ENCODE results near the gene KLF13.

KLF13 gene

DNA sequence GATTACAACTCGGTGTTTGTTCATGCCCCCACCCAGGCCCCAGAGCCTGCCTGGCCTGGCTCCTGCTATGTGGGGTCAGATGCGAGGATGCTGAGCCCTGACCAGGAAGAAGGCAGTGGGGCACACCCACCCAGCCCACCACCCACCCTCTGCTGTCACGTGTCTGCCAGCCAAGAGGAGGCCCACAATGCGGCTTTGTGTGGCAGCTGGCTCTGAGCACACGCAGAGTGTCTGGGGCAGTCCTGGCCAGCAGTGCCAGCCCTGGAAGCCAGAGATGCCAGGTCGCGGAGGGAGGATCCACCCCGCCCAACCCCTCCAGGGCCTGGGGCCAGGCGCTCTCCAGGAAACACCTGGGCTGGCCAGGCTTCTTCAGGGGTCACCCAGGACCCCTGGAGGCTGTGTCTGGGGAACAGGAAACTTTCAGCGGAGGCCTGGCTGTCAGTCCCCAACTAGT is 26.4 kb upstream of the KLF13 start:
- no peak for DNase-seq (ENCODE audit: low read depth in 2 of 2)

DNA sequence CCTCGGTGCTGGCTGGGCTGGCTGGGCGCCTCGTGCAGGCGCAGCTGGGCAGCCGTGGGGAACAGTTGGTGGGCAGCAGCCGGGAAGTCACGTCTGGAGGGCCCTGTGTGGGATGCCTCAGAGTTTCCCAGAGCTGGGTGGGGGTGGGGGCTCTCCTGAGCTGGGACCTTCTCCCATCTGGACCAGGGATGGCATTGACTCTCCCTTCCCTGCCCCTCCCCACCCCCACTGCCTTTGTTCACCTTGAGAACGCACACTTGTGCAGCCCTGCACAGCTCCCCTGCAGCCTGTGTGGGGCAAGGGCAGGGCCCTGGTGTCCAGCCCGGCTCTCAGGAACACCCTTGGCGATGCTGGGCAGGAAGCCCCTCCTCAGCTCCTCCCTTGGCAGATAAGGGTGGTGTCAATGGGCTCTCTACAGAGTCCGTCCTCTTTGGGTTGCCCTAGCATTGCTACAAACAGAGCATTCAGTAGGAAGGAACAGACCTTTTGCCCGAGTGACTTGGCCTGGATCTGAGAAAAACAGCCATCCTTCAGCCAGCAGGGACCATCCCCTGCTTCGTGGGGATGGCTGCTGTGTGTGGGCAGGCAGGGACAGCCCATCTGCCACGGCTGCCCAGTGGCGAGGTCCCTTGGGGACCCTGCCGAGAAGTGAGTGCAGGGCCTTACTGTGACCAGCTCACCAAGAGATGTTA is 25.5 kb upstream of the KLF13 start:
- DNase-seq (ENCODE audit: low read depth in 2 of 2): no peak

GRCh38 chr15:31301673-31301990 is 25.0 kb upstream of the KLF13 start:
- DNase-seq (ENCODE audit: low read depth in 2 of 2): no peak

GRCh38 chr15:31302029-31302657 is 24.5 kb upstream of the KLF13 start:
- DNase-seq (ENCODE audit: low read depth in 2 of 2): no peak

- DNase-seq (ENCODE audit: low read depth in 2 of 2): no peak
Observed at GRCh38 chr15:31302778-31303725, 23.6 kb upstream of the KLF13 start.

DNA sequence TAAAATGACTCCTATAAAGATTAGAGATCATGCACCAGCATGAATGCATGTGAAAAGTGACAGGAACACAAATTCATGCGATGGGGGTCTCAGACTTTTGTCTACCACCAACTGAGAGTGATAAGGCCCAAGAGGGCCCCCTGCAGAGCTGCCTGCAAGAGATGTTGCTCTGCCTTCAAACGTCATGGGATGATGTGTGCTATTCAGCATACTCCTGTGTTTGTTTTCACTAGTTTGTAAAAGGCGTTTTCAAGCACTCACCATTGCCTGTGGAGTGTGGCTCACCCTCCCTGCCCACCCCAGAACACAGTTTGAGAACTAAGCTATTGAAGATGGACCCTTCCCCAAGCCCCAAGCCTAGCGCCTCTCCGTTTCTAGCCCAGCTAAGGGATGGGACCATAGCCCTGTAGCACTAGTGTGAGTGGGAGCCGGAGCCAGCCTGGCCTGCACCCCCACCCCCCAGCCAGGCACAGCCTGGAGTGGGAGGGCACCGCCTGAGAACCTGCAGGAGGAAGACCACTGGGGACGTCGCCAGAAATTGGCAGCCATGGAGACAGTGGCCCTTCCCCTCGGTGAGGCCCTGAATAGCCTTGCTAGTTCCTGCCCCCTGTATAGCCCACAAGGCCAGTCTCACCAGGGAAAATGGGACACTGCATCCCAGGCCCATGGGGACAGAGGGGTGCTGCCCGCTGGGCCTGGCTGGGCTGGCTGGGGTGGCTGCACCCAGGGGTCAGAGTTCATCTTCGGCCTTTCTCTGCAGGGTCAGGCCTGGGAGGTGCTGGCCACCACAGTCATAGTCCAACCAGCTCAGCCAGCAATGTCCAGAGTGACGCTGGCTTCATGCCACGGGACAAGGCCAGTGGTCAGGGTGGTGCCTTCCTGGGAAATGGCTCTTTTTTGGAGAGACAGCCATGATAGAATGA is 22.6 kb upstream of the KLF13 start:
- no peak for DNase-seq (ENCODE audit: low read depth in 2 of 2)

GRCh38 chr15:31304751-31305365 is 21.8 kb upstream of the KLF13 start:
- DNase-seq (ENCODE audit: low read depth in 2 of 2): no peak

GRCh38 chr15:31305375-31305774 is 21.3 kb upstream of the KLF13 start:
- DNase-seq (ENCODE audit: low read depth in 2 of 2): no peak

GRCh38 chr15:31305796-31306425 is 20.7 kb upstream of the KLF13 start:
- DNase-seq (ENCODE audit: low read depth in 2 of 2): no peak

DNA sequence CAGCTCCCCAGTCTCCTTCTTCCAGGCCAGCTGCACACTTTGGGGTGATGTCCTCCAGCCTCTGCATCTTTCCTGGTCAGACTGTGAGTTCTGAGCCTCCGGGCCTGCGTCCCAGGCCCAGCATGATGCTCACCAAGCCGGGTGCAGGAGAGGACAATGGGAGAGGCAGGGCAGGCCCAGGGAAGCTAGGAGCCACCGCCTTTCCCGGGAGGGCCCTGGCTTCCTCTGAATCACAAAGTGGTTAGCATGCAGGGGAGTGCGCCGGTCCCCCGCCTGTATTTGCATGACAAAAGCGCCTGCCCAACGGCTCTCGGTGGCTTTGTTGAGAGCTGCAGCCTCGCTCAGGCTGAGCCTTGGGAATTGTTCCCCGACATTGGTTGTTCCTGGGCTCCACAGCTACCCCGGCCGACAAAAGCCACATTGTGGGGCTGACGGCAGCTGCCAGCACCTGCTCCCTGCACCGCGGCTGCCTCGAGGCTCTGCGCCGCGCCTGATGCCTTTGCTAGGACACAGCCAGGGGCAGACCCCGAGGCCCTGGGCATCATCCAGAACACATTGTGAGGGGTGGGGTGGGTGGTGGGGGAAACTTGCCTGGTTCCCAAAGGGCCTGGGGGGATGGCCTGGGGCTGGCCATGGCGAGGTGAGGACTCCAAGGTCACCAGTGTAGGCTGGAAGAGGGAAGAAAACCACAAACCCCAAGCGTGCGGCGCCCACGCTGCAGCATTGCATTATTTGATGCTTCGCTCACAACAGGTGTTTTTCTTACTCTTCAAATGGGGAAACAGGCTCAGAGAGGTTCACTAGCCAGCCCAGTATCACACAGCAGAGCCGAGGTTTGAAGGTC is 20.0 kb upstream of the KLF13 start:
- DNase-seq (ENCODE audit: low read depth in 2 of 2): no peak

GRCh38 chr15:31307270-31308184 is 19.1 kb upstream of the KLF13 start:
- DNase-seq (ENCODE audit: low read depth in 2 of 2): no peak

DNA sequence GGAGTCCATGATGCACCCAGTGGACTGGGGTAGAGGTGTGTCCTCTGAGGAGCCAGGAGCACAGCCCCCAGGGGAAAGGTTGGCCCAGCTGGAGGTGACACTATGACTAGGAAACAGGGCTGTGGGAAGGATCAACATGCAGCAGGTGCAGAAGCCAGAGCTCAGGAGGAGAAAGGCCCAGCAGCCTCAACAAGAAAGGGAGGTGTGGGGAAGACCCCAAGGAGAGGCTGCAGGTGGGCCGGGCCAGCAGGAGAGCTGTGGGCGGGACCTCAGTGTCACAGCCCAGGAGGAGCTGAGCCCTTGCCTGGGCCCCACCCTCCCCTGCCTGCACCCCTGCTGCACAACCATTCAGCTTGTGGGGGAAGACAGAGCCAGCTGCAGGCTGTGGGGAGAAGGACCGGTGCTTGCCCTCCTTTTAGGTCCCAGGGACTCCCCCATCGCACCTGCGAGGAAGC is 18.4 kb upstream of the KLF13 start:
- DNase-seq (ENCODE audit: low read depth in 2 of 2): no peak

DNA sequence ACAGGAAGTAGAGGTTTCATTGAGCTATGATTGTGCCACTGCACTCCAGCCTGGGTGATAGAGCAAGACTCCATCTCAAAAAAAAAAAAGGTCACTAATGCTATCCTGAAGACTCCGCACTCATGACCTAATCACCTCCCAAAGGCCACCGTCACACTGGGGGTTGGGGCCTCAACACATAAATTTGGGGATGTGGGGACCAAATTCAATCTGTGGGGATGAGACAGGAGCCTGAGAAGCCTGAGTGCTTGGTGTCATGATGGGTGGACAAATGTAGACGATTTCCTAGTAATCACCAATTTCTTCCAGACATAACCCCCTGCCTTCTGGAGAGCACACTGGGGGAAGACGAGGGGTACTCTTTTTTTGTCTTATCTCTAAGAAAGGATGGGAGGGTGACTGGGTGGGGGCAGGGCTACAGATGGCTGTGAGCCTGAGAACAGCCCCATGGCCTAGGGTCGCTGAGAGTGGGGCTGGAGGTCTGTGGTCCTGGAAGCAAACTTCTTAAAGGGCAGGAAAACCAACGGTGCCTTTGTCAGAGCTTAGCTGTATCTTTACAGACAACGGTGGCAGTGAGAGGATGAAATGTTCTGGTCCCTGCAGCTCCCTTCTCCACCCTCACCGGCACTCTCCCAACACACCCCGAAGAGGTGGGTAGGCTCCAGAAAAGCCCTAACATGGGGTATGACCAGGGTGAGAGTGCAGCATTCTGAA is 16.6 kb upstream of the KLF13 start:
- DNase-seq (ENCODE audit: low read depth in 2 of 2): no peak

GRCh38 chr15:31311735-31312619 is 14.7 kb upstream of the KLF13 start:
- DNase-seq (ENCODE audit: low read depth in 2 of 2): no peak

GRCh38 chr15:31313223-31313622 is 13.4 kb upstream of the KLF13 start:
- no peak for DNase-seq (ENCODE audit: low read depth in 2 of 2)

- DNase-seq (ENCODE audit: low read depth in 2 of 2): no peak
Observed at GRCh38 chr15:31314380-31314779, 12.3 kb upstream of the KLF13 start.

Data from stimulated activated CD8-positive, alpha-beta memory T cell treated with anti-CD3 and anti-CD28 coated beads, Interleukin-2, amount 100 ng/mL, for 1 hour (primary cell).